ENCODE results near the gene NUDT19.
"Not testable (repeated sequence)": the region's sequence is repeated elsewhere in the genome, so short reads cannot be mapped to it uniquely, and the experiment has no call there.

NUDT19 gene

DNA sequence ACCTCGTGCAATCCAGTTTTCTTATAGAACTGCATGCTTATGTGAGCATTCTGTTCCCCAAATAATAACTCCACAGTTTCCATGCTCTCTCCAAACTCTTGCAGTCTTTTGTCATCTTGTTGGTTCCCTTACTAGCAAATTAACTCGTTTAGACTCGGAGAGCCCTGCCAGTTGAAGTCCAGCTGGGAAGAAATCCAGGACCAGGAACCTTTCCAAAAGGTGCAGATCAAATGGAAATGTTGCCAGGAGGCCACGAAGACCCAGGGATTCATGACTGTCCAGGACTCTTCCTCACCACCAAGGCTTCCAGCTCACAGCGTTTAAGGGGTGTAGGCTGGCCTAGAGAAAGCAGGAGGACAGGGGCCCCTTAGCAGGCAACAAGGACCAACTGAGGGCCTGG, 25.9 kb downstream of the NUDT19 start:
- DNase-seq = no peak

DNA sequence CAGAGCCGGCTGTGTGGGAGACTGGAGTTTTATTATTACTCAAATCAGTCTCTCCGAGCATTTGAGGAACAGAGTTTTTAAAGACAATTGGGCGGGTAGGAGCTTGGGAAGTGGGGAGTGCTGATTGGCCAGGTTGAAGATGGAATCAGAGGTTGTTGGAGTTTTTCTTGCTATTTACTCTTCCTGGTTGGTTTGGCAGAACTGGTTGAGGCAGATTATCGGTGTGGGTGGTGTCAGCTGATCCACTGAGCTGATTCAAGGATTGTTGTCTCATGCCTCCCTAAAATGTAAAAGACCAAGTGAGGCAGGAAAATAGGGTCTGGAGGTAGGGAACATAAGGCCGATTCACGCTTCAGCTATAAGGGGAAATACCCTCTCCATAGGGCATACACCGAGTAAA, 26.7 kb downstream of the NUDT19 start:
- DNase-seq = no peak

DNA sequence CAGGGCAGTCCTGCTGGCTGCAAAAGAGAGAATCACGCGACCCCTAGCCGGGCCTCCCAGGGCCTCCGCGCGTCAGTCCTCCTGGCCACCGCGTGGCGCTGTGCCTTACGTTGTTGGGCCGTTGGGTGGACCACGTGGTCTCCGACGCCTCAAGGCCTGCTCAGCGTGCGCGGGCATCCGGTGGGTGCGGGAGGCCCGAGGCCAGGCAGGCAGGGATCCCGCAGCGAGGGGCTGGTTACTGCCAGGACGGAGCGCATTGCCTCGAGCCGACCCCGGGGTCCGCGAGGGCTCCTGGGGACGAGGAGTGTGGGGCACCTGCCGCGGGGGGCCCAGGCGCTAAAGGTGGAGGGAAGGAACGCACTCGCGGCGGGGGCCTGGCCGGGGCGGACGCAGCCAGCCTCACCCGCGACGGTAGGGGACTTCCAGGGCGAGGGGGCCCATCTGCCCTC, 28.0 kb downstream of the NUDT19 start, which contains the start of gene TDRD12:
Gene TDRD12, plus strand, starts transcription at position 157 of the 449 bp plus-strand sequence. CDS start 306 bp downstream, outside the sequence.
- DNase-seq = peak in 1 of 2 donors; percentile 15

GRCh38 chr19:32720216-32720935, 28.8 kb downstream of the NUDT19 start:
- DNase-seq = no peak

GRCh38 chr19:32720936-32721250, 29.3 kb downstream of the NUDT19 start:
- DNase-seq = no peak

DNA sequence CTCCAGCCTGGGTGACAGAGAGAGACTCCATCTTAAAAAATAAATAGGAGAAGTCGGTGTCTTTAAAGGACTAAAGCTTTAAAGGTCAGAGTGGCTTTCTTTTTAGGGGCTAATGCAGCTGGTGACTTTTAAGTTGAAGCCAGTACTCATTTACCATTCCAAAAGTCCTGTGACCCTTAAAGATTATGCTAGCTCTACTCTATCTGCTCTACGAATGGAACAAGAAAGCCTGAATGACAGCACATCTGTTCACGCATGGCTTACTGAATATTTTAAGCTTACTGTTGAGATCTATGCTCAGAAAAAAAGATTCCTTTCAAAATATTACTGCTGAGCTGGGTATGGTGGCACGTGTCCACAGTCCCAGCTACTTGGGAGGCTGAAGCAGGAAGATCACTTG, 44.3 kb downstream of the NUDT19 start:
- DNase-seq = no peak

GRCh38 chr19:32743021-32743420, 51.4 kb downstream of the NUDT19 start:
- no peak for DNase-seq

DNA sequence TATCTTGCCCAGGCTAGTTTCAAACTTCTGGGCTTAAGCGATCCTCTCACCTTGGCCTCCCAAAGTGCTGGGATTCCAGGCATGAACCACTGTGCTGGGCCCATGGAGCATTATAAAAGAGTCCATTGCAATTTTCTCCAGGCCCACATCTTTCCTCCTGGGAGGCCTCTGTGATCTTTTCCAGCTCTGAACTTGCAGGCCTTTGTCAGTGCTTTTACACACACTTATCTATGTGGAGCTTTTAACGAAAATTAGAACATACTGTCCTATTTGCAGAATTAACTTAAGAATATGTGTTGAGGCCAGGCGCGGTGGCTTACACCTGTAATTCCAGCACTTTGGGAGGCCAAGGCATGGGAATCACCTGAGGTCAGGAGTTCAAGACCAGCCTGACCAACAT, 51.8 kb downstream of the NUDT19 start:
- DNase-seq = no peak

DNA sequence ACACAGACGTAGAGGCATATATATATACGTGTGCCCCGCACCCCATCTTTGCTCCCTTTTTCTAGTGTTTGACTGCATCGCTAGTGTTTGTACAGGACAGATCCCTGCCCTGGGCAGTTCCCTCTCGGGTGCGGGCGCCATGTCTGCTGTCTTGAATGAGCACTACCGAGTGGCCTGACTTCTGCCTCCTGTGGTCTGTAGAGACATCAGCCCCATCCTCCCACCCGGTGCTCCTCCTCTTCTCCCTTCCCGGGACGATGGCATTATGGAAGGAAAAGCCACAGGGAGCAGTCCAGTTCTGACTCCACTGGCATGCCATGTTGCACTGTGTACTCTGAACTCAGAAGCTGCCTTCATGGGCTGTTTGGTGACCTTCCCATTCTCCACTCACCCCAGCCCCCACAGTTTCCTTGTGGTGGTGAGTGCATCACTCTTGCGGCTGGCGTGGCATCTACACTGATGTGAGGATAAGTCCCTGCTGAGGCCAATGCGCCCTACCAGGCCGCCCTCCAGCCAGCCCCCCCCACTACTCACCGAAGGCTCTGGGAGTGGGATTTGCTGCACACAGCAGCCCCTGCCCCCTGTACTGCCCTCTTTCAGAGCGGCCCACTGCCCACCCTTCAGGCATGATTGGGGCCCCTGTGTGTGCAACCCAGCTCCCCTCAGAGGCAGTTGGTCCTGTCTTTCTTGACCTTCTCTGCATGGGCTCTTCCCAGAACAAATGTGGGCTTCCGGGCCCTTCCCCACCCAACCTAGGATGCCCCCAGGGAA, 53.1 kb downstream of the NUDT19 start:
- DNase-seq = no peak

GRCh38 chr19:32745594-32746251, 54.1 kb downstream of the NUDT19 start:
- not testable (repeated sequence) for DNase-seq

GRCh38 chr19:32746631-32747196, 55.1 kb downstream of the NUDT19 start:
- peak in 1 of 2 donors; percentile 22 for DNase-seq

GRCh38 chr19:32748497-32748896, 56.9 kb downstream of the NUDT19 start:
- no peak for DNase-seq

DNA sequence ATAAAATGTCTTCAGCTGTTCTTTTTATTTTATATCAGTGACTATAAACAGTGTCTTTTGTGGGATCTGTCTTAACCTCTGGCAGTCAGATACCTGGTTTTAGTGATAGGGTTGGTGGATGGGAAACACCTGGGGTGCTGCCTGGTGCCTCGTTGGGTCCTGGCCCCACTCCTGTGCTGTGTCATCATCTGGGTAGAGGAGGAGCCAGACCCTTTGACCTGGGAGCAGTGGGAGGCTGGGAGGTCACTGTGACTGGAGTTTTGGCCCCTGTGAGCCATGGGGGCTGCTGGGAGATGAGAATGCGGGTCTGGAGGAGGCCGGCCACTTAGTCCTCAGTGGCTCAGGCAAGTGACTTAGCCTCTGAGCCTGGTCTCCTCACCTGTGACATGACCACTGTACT, 57.3 kb downstream of the NUDT19 start:
- DNase-seq = no peak

GRCh38 chr19:32749361-32749760, 57.7 kb downstream of the NUDT19 start:
- DNase-seq = no peak

GRCh38 chr19:32750441-32751055, 58.9 kb downstream of the NUDT19 start:
- no peak for DNase-seq

GRCh38 chr19:32751066-32751465, 59.4 kb downstream of the NUDT19 start:
- no peak for DNase-seq

GRCh38 chr19:32757189-32757588, 65.6 kb downstream of the NUDT19 start:
- DNase-seq = no peak

Data from stimulated activated CD4-positive, alpha-beta T cell treated with anti-CD3 and anti-CD28 coated beads, Interleukin-2, amount 100 ng/mL, for 24 hours (primary cell).